ENCODE data around the gene WDFY2. TPM values are rescaled to one million over a fixed set of nuclear protein-coding genes. Genes with fewer than 3 reads are reported as not detected.

Gene WDFY2
- total RNA-seq, 1 donor from 2014 or later = 20.7 TPM

DNA sequence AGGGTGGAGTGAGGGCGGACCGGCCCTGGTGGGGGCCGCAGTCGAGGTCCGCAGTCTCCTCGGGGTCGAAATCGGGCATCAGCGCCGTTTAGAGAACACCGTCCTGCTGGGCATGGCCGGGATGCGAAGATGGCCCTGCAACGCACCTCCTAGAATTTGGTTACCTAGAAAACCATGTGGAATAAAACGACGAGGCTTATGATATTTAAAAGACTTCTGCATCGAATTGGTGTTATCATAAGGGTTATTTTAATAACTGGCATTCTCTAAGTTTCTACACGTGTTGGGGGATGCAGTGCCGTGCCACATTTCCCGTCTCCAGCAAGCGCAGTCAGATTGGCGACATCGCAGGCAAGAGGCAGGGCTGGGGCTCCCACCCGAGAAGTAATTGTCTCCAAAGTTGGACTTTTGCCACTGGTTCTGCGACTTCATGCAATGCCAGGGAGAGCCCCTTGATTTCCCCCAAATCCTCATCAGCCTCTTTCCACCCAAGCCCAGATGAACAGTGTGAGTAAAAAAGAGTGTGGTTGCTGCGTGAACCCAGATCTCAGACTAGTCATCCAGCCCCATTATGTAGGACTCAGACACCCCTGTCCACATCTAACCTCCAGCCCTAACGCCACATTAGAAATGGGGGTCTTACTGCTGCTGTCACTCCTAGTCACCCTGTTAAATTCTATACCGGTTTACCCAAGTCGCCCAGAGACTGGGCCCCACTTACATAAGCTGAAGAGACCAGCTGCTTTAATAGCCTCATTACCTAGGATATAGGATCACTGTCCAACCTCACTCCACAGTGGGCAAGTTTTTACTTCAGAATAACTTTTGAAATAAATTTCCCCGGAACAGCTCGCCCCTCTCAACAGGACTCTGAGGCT, 220.3 kb downstream of the WDFY2 start:
- H3K9me3 Mint-ChIP-seq = no peaks in the 10 kb centered on the region
- no peak for TF ChIP-seq CTCF (conservative IDR thresholded peaks at IDR 0.05)
- H3K4me3 Mint-ChIP-seq = peak overlapping the region; percentile 95
- DNase-seq (ENCODE audit: low read depth, low spot score) = no peak
- no peaks in the 10 kb centered on the region for H3K36me3 Mint-ChIP-seq (ENCODE audit: low read depth)
- H3K4me1 Mint-ChIP-seq = peaks cover 53% of the 10 kb centered on the region
- peak overlapping the region; percentile 92 for H3K27ac Mint-ChIP-seq (ENCODE audit: unreplicated experiment)
- no peaks in the 10 kb centered on the region for H3K27me3 Mint-ChIP-seq (ENCODE audit: low read depth)

DNA sequence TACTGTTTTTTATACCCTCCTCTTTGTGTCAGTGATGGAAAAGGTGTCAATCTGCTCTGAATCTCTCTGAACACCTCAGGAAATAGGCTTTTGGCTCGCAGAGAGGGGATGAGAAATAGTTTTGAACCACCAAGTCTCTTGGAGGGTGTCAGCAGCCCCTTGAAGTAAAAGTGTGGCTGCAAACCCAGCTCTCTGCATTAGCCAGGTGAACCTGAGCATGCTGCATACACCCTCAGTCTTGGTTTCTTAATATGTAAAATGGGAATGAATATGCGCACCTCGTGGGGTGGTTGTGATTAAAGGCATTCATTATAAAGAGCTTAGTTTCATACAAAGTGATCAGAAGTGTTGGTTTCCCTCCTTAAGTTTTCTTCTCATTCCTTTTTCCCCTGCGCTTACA, 221.1 kb downstream of the WDFY2 start:
- TF ChIP-seq CTCF (conservative IDR thresholded peaks at IDR 0.05) = no peak
- Mint-ChIP-seq H3K9me3 (no peaks in the 10 kb centered on the region), H3K4me3 (peak overlapping the region; percentile 95), H3K27me3 (ENCODE audit: low read depth) (no peaks in the 10 kb centered on the region), H3K4me1 (peaks cover 48% of the 10 kb centered on the region), H3K36me3 (ENCODE audit: low read depth) (no peaks in the 10 kb centered on the region), H3K27ac (ENCODE audit: unreplicated experiment) (no peak overlapping the region)
- DNase-seq (ENCODE audit: low read depth, low spot score) = no peak

DNA sequence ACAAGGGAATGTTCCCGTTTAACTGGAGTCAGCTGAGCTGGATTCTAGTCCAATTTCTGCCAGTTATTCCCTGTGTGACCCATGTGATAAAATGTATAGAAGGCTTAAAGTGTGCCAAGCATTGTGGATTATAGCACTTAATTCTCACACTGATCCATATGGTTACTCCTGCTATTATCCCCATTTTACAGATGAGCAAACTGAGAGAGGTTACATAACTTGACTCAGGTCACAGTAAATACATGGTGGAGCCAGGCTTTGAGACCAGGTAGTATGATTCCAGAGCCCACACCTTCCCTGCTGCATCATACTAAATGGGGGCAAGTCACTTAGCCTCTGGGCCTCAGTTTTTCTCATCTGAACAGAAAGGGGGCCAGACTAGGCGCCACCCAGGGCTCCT, 221.7 kb downstream of the WDFY2 start:
- H3K4me1 Mint-ChIP-seq = peaks cover 48% of the 10 kb centered on the region
- DNase-seq (ENCODE audit: low read depth, low spot score) = no peak
- H3K27ac Mint-ChIP-seq (ENCODE audit: unreplicated experiment) = no peak overlapping the region
- no peaks in the 10 kb centered on the region for H3K9me3 Mint-ChIP-seq
- H3K36me3 Mint-ChIP-seq (ENCODE audit: low read depth) = no peaks in the 10 kb centered on the region
- H3K27me3 Mint-ChIP-seq (ENCODE audit: low read depth) = no peaks in the 10 kb centered on the region
- TF ChIP-seq CTCF (conservative IDR thresholded peaks at IDR 0.05) = no peak
- H3K4me3 Mint-ChIP-seq = peak overlapping the region; percentile 95

GRCh38 chr13:51806566-51806965, 222.3 kb downstream of the WDFY2 start:
- no peak for TF ChIP-seq CTCF (conservative IDR thresholded peaks at IDR 0.05)
- peak overlapping the region; percentile 61 for H3K4me3 Mint-ChIP-seq
- H3K4me1 Mint-ChIP-seq = peaks cover 44% of the 10 kb centered on the region
- H3K27me3 Mint-ChIP-seq (ENCODE audit: low read depth) = no peaks in the 10 kb centered on the region
- no peaks in the 10 kb centered on the region for H3K9me3 Mint-ChIP-seq
- no peak for DNase-seq (ENCODE audit: low read depth, low spot score)
- no peak overlapping the region for H3K27ac Mint-ChIP-seq (ENCODE audit: unreplicated experiment)
- H3K36me3 Mint-ChIP-seq (ENCODE audit: low read depth) = no peaks in the 10 kb centered on the region

DNA sequence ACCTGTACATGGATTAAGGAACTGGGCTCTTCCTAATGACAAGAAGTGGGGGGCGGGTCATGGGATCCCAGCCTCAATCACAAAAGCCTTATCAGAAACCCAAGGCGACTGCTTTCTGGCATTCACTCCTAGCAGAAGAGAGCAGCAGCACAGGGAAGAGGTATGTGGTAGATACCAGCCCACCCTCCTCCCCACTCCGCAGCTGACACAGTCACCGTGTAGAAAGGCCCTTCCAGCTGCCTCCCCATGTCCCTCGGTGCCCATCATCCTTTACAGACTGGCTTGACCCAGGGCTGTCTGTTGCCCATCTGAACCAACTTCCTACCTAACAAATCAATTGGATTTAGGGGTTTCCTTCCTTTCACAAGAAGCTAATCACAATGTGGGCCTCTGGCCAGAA, 222.8 kb downstream of the WDFY2 start:
- Mint-ChIP-seq H3K4me1 (peaks cover 39% of the 10 kb centered on the region), H3K36me3 (ENCODE audit: low read depth) (no peaks in the 10 kb centered on the region), H3K27me3 (ENCODE audit: low read depth) (no peaks in the 10 kb centered on the region), H3K27ac (ENCODE audit: unreplicated experiment) (no peak overlapping the region), H3K4me3 (peak overlapping the region; percentile 59), H3K9me3 (no peaks in the 10 kb centered on the region)
- no peak for DNase-seq (ENCODE audit: low read depth, low spot score)
- TF ChIP-seq CTCF (conservative IDR thresholded peaks at IDR 0.05) = no peak
